GM20000 (cell line): ENCODE measurements around the gene ACIN1.

Source experiments
- DNase-seq: peaks from one replicate; pipeline ENCODE4 v3.0.0; 2012; ENCODE audit warnings: low spot score
- CTCF ChIP-seq: IDR thresholded peaks from 2 replicates; pipeline ENCODE4 v1.5.1; 2012; ENCODE audit warnings: mild to moderate bottlenecking, control low read depth; ENCODE audit errors: extremely low read depth, missing control alignments

Gene ACIN1

GRCh38 chr14:23085458-23085857 is 9.5 kb downstream of the ACIN1 start:
- no peak for TF ChIP-seq CTCF
- DNase-seq, result no peak

- no peak for TF ChIP-seq CTCF
- DNase-seq, result no peak
Measured at GRCh38 chr14:23080474-23080873, 14.5 kb downstream of the ACIN1 start.

GRCh38 chr14:23079716-23080115 is 15.2 kb downstream of the ACIN1 start:
- DNase-seq, result no peak
- TF ChIP-seq CTCF, result no peak

GRCh38 chr14:23078692-23079116 is 16.2 kb downstream of the ACIN1 start:
- TF ChIP-seq CTCF, result no peak
- no peak for DNase-seq

GRCh38 chr14:23077962-23078361 is 17.0 kb downstream of the ACIN1 start:
- DNase-seq, result no peak
- TF ChIP-seq CTCF, result no peak

- TF ChIP-seq CTCF, result peak; percentile 45
- DNase-seq, result no peak
Measured at GRCh38 chr14:23076785-23077408, 18.0 kb downstream of the ACIN1 start.

GRCh38 chr14:23074906-23075305 is 20.0 kb downstream of the ACIN1 start:
- no peak for DNase-seq
- no peak for TF ChIP-seq CTCF
